H1 (cell line): Measurements from ENCODE around the gene NT5DC3. TPM values are rescaled to one million over a fixed set of nuclear protein-coding genes. Genes with fewer than 3 reads are reported as not detected.

Source experiments
- EGR1 ChIP-seq: IDR thresholded peaks from 2 replicates; pipeline ENCODE4 v1.6.1; 2011; ENCODE audit warnings: low read depth, low read length, borderline replicate concordance
- NRF1 ChIP-seq: IDR thresholded peaks from 2 replicates; pipeline ENCODE4 v1.6.1; 2011; ENCODE audit warnings: mild to moderate bottlenecking, low read depth, low read length, improper control_type of control experiment
- RBBP5 ChIP-seq: IDR thresholded peaks from 2 replicates; pipeline ENCODE4 v1.7.1; 2012; ENCODE audit warnings: low read depth, mild to moderate bottlenecking, inconsistent platforms, low read length, moderate library complexity, borderline replicate concordance
- SUZ12 ChIP-seq: fragments of 200-600 bp; sonication (generic); IDR thresholded peaks from 2 replicates; pipeline ENCODE4 v1.6.1; 2012; ENCODE audit warnings: mild to moderate bottlenecking, inconsistent platforms, low read length, moderate library complexity, mixed read lengths
- polyA plus RNA-seq, 7 experiments: library from polyadenylated mRNA; depleted of rRNA in 3 of 7; stranded (reverse) in 5 of 7; unstranded in 2 of 7; fragments of >200 nt in 5 of 7; fragments of 200-250 nt in 2 of 7; gene quantifications; 1 replicate in 5 of 7; 2 replicates in 1 of 7; 4 replicates in 1 of 7; pipeline versions ENCODE4 v1.2.1 to v1.2.3, GENCODE V29; 2011 to 2013; ENCODE audit warnings: missing spikeins in 2 of 7, mixed read lengths in 2 of 7
- total RNA-seq: library from RNA; stranded (reverse); fragmentation: NEBNext Ultra II Directional; extraction: Animal tissue kit (Norgen Biotek cat#: 25700); gene quantifications from 2 replicates; pipeline ENCODE4 v1.2.1, GENCODE V29; 2021
- TF ChIP-seq, protein P1 (sequence below): IDR thresholded peaks from 2 replicates; pipeline ENCODE4 v1.6.1; 2012; ENCODE audit warnings: inconsistent platforms
- TF ChIP-seq, protein P2 (sequence below): IDR thresholded peaks from 2 replicates; pipeline ENCODE4 v1.6.1; 2012; ENCODE audit warnings: low read length, inconsistent platforms

Gene NT5DC3
- total and polyA plus RNA-seq, 2 of the 8 experiments (the other 6 are each of a cell fraction or from before 2014, with no cell fraction given) = 5.4 to 14.8 TPM

- TF ChIP-seq RBBP5 = no peak
- no peak for TF ChIP-seq SUZ12
- no peak for TF ChIP-seq NRF1
- TF ChIP-seq, protein P1, sequence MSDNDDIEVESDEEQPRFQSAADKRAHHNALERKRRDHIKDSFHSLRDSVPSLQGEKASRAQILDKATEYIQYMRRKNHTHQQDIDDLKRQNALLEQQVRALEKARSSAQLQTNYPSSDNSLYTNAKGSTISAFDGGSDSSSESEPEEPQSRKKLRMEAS = no peak
- TF ChIP-seq EGR1 = no peak
- TF ChIP-seq, protein P2, sequence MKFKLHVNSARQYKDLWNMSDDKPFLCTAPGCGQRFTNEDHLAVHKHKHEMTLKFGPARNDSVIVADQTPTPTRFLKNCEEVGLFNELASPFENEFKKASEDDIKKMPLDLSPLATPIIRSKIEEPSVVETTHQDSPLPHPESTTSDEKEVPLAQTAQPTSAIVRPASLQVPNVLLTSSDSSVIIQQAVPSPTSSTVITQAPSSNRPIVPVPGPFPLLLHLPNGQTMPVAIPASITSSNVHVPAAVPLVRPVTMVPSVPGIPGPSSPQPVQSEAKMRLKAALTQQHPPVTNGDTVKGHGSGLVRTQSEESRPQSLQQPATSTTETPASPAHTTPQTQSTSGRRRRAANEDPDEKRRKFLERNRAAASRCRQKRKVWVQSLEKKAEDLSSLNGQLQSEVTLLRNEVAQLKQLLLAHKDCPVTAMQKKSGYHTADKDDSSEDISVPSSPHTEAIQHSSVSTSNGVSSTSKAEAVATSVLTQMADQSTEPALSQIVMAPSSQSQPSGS = no peak
Measured at GRCh38 chr12:103857164-103857563, 16.1 kb upstream of the NT5DC3 start (continued).
